Measurements from ENCODE around the gene SPRED2. TPM values are rescaled to one million over a fixed set of nuclear protein-coding genes. Genes with fewer than 3 reads are reported as not detected.

Gene SPRED2
- total RNA-seq, 4 donors from 2014 or later = 13.7 to 25.3 (median 17.8) TPM

- TF ChIP-seq CTCF (IDR thresholded peaks at IDR 0.05; ENCODE audit: low read depth) = no peak
These were observed 59.0 kb downstream of the SPRED2 start for GRCh38 chr2:65373365-65373918.

- no peak for TF ChIP-seq CTCF (IDR thresholded peaks at IDR 0.05; ENCODE audit: low read depth)
These were observed 59.8 kb downstream of the SPRED2 start for GRCh38 chr2:65372619-65373018.

GRCh38 chr2:65371074-65371434 is 61.3 kb downstream of the SPRED2 start:
- TF ChIP-seq CTCF (IDR thresholded peaks at IDR 0.05; ENCODE audit: low read depth) = no peak

- TF ChIP-seq CTCF (IDR thresholded peaks at IDR 0.05; ENCODE audit: low read depth) = no peak
These were observed 61.9 kb downstream of the SPRED2 start for GRCh38 chr2:65370387-65371073.

GRCh38 chr2:65369980-65370379 is 62.4 kb downstream of the SPRED2 start:
- TF ChIP-seq CTCF (IDR thresholded peaks at IDR 0.05; ENCODE audit: low read depth) = no peak

GRCh38 chr2:65369574-65369973 is 62.8 kb downstream of the SPRED2 start:
- no peak for TF ChIP-seq CTCF (IDR thresholded peaks at IDR 0.05; ENCODE audit: low read depth)

- no peak for TF ChIP-seq CTCF (IDR thresholded peaks at IDR 0.05; ENCODE audit: low read depth)
These were observed 63.9 kb downstream of the SPRED2 start for GRCh38 chr2:65368468-65368867.

Measured in subcutaneous adipose tissue (tissue), 4 donors.